Activated T-cell treated with anti-CD3 and anti-CD28 coated beads for 4 hours (primary cell): ENCODE measurements around the gene SP110.
A peak's percentile ranks its signal among the peaks of the same experiment; 100 is the strongest.
"Not testable (repeated sequence)": the region's sequence is repeated elsewhere in the genome, so short reads cannot be mapped to it uniquely, and the experiment has no call there.

Experiments used
- DNase-seq: peaks from one replicate; pipeline ENCODE4 v3.0.0-alpha.2; 2020

The SP110 gene

GRCh38 chr2:230219419-230220331, at the start of gene SP110:
SP110 (minus strand) TSS chr2:230219984; CDS start chr2:230216927, 3,057 bp downstream.
- peak; percentile 72 for DNase-seq

GRCh38 chr2:230268606-230269243, 48.9 kb upstream of the SP110 start:
- no peak for DNase-seq

GRCh38 chr2:230267556-230267955, 47.8 kb upstream of the SP110 start:
- DNase-seq = no peak

GRCh38 chr2:230267059-230267458, 47.3 kb upstream of the SP110 start:
- no peak for DNase-seq

GRCh38 chr2:230266638-230267037, 46.9 kb upstream of the SP110 start:
- DNase-seq = no peak

- DNase-seq = not testable (repeated sequence)
Observed at GRCh38 chr2:230264945-230265344, 45.2 kb upstream of the SP110 start.

- DNase-seq = no peak
Observed at GRCh38 chr2:230262246-230262645, 42.5 kb upstream of the SP110 start.

GRCh38 chr2:230258483-230258882, 38.7 kb upstream of the SP110 start:
- no peak for DNase-seq

- DNase-seq = no peak
Observed at GRCh38 chr2:230256733-230257332, 37.0 kb upstream of the SP110 start.

- DNase-seq = no peak
Observed at GRCh38 chr2:230254152-230254881, 34.5 kb upstream of the SP110 start.

- DNase-seq = no peak
Observed at GRCh38 chr2:230250231-230250630, 30.4 kb upstream of the SP110 start.

- no peak for DNase-seq
Observed at GRCh38 chr2:230246206-230246605, 26.4 kb upstream of the SP110 start.

- DNase-seq = no peak
Observed at GRCh38 chr2:230244211-230244610, 24.4 kb upstream of the SP110 start.

- DNase-seq = no peak
Observed at GRCh38 chr2:230234845-230235244, 15.1 kb upstream of the SP110 start.

- DNase-seq = no peak
Observed at GRCh38 chr2:230234122-230234722, 14.4 kb upstream of the SP110 start.

GRCh38 chr2:230231251-230231650, 11.5 kb upstream of the SP110 start:
- no peak for DNase-seq

GRCh38 chr2:230230496-230231200, 10.9 kb upstream of the SP110 start:
- DNase-seq = no peak

- DNase-seq = no peak
Observed at GRCh38 chr2:230230087-230230486, 10.3 kb upstream of the SP110 start.

- DNase-seq = no peak
Observed at GRCh38 chr2:230227216-230227615, 7.4 kb upstream of the SP110 start.

GRCh38 chr2:230226051-230226551, 6.3 kb upstream of the SP110 start:
- DNase-seq = no peak

GRCh38 chr2:230225486-230225885, 5.7 kb upstream of the SP110 start, which contains the start of gene SP140:
SP140 (plus strand) TSS chr2:230225736; CDS start chr2:230225845, 109 bp downstream.
- peak; percentile 75 for DNase-seq

GRCh38 chr2:230224458-230224857, 4.7 kb upstream of the SP110 start:
- DNase-seq = no peak
